ENCODE measurements around the gene GALC.

- TF ChIP-seq NR3C1 (CRISPR knock-in tag; conservative IDR thresholded peaks at IDR 0.05; ENCODE audit: low read depth) (no peak; the same call in 1 of the 2 replicates), ATF1 (CRISPR knock-in tag; IDR thresholded peaks at IDR 0.05) (no peak), MAX (CRISPR knock-in tag; IDR thresholded peaks at IDR 0.05) (peak; percentile 83), CTCF (IDR thresholded peaks at IDR 0.05) (no peak), PREB (CRISPR knock-in tag; IDR thresholded peaks at IDR 0.05; ENCODE audit: borderline replicate concordance) (no peak), SP1 (CRISPR knock-in tag; conservative IDR thresholded peaks at IDR 0.05) (peak; percentile 61; the same call in 1 of the 2 replicates), JAZF1 (CRISPR knock-in tag; IDR thresholded peaks at IDR 0.05) (no peak), ZNF121 (CRISPR knock-in tag; IDR thresholded peaks at IDR 0.05) (no peak), NR2C2 (CRISPR knock-in tag; IDR thresholded peaks at IDR 0.05) (no peak), ESRRA (CRISPR knock-in tag; IDR thresholded peaks at IDR 0.05; ENCODE audit: borderline replicate concordance) (0 out of 2 replicates have a peak, but pooled peaks have one; percentile 51)
- TF ChIP-seq, protein P1, sequence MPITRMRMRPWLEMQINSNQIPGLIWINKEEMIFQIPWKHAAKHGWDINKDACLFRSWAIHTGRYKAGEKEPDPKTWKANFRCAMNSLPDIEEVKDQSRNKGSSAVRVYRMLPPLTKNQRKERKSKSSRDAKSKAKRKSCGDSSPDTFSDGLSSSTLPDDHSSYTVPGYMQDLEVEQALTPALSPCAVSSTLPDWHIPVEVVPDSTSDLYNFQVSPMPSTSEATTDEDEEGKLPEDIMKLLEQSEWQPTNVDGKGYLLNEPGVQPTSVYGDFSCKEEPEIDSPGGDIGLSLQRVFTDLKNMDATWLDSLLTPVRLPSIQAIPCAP (CRISPR knock-in tag; IDR thresholded peaks at IDR 0.05): peak; percentile 5; the same call in 1 of the 2 replicates
These were observed at the start of gene GALC for GRCh38 chr14:87992718-87993628.

Measured in WTC11 (cell line).